HCT116 (cell line): Measurements from ENCODE around the gene SEMA4D. TPM values are rescaled to one million over a fixed set of nuclear protein-coding genes. Genes with fewer than 3 reads are reported as not detected.

Experiments
- ATAC-seq: fragments of 200-7000 bp; cut with Tn5 transposase; 2 replicates; pipeline ENCODE4 v1.9.1; 2020; ENCODE audit warnings: mild to moderate bottlenecking, moderate library complexity
- BruUV-seq: library from RNA; stranded (reverse); fragments of 400-500 nt; replicated peaks from 2 replicates; lab custom pipeline; 2021; lab: Mats Ljungman, UMichigan
- CTCF ChIA-PET: fragments of 300-600 bp; sonication (Branson Sonifier 250); formaldehyde crosslinking; loops from one replicate; lab custom pipeline; 2021; ENCODE audit warnings: antibody characterized with exemption; lab: Charles Lee
- POLR2A ChIA-PET: fragments of 300-600, 350-600 bp; sonication (Branson Sonifier 250); formaldehyde crosslinking; loops from one replicate; lab custom pipeline; 2021; ENCODE audit warnings: antibody characterized with exemption; lab: Charles Lee
- RAD21 ChIA-PET, 2 experiments: fragments of 300-600 bp; sonication (Branson Sonifier 250); formaldehyde crosslinking; loops; one replicate each; lab custom pipeline; 2023; ENCODE audit warnings: low total read pairs in 2 of 2; ENCODE audit not compliant: uncharacterized antibody in 2 of 2, unreplicated experiment in 2 of 2, low non-redundant PET in 1 of 2; lab: Charles Lee
- DNase-seq: peaks from one replicate; pipeline ENCODE4 v3.0.0-alpha.2; 2010; ENCODE audit warnings: low read depth, low spot score
- H2AFZ ChIP-seq: fragments of 200-600 bp; shearing (Covaris generic), sonication (generic); 2 replicates; pipeline ENCODE4 v1.6.1; 2017; ENCODE audit warnings: low read depth, mixed run types, mixed read lengths, antibody characterized with exemption, low read length; ENCODE audit not compliant: poor library complexity, severe bottlenecking
- H3K27ac ChIP-seq: 2 replicates; pipeline ENCODE4 v1.5.1; 2012; ENCODE audit warnings: low read depth, low read length
- H3K27me3 ChIP-seq: fragments of 200-600 bp; sonication (generic); 2 replicates; pipeline ENCODE4 v1.6.1; 2016; ENCODE audit warnings: mixed run types, low read length, mixed read lengths; ENCODE audit not compliant: insufficient read depth
- H3K36me3 ChIP-seq, 2 experiments: fragments of 200-500 bp in 1 of 2; fragments of 200-600 bp in 1 of 2; sonication (Bioruptor generic) in 1 of 2; sonication (generic) in 1 of 2; 2 replicates each; pipeline versions ENCODE4 v1.5.1 to v1.6.1; 2014 to 2016; ENCODE audit warnings: low read length in 2 of 2, inconsistent platforms in 1 of 2, mixed read lengths in 1 of 2, mixed run types in 1 of 2; ENCODE audit not compliant: insufficient read depth in 2 of 2, control insufficient read depth in 1 of 2
- H3K4me1 ChIP-seq, 2 experiments: fragments of 200-600 bp in 1 of 2; sonication (generic) in 1 of 2; 2 replicates each; pipeline versions ENCODE4 v1.5.1 to v1.6.1; 2012 to 2017; ENCODE audit warnings: low read length in 2 of 2, inconsistent platforms in 1 of 2, mild to moderate bottlenecking in 1 of 2, mixed read lengths in 1 of 2, mixed run types in 1 of 2, moderate library complexity in 1 of 2; ENCODE audit not compliant: insufficient read depth in 2 of 2, control insufficient read depth in 1 of 2
- H3K4me2 ChIP-seq: fragments of 200-600 bp; sonication (generic); 2 replicates; pipeline ENCODE4 v1.6.1; 2017; ENCODE audit warnings: mixed run types, low read length, mixed read lengths
- H3K4me3 ChIP-seq, 2 experiments: fragments of 200-600 bp in 1 of 2; sonication (generic) in 1 of 2; replicated peaks in 1 of 2; 2 replicates each; pipeline ENCODE4 v1.5.1; 2011 to 2016; ENCODE audit warnings: low read length in 2 of 2, control low read depth in 1 of 2, low read depth in 1 of 2, mild to moderate bottlenecking in 1 of 2, mixed read lengths in 1 of 2, mixed run types in 1 of 2
- H3K79me2 ChIP-seq: fragments of 200-600 bp; sonication (generic); 2 replicates; pipeline ENCODE4 v1.6.1; 2017; ENCODE audit warnings: mild to moderate bottlenecking, mixed run types, low read length, moderate library complexity, mixed read lengths; ENCODE audit not compliant: insufficient read depth
- H3K9ac ChIP-seq: fragments of 200-600 bp; sonication (generic); 2 replicates; pipeline ENCODE4 v1.6.1; 2016; ENCODE audit warnings: low read length, mixed read lengths
- H3K9me2 ChIP-seq: fragments of 200-600 bp; sonication (generic), shearing (Covaris generic); 2 replicates; pipeline ENCODE4 v1.6.1; 2017; ENCODE audit warnings: mixed run types, mild to moderate bottlenecking, moderate library complexity; ENCODE audit not compliant: insufficient read depth
- H3K9me3 ChIP-seq, 2 experiments: fragments of 200-500 bp in 1 of 2; fragments of 200-600 bp in 1 of 2; sonication (Bioruptor generic) in 1 of 2; sonication (generic) in 1 of 2; 2 replicates each; pipeline ENCODE4 v1.6.1; 2014 to 2017; ENCODE audit warnings: low read length in 2 of 2, mixed read lengths in 2 of 2, inconsistent platforms in 1 of 2, low read depth in 1 of 2, mild to moderate bottlenecking in 1 of 2, mixed run types in 1 of 2, moderate library complexity in 1 of 2; ENCODE audit not compliant: control insufficient read depth in 1 of 2, insufficient read depth in 1 of 2
- H4K20me1 ChIP-seq: fragments of 200-600 bp; sonication (generic), shearing (Covaris generic); 2 replicates; pipeline ENCODE4 v1.6.1; 2017; ENCODE audit warnings: mixed run types, mild to moderate bottlenecking, moderate library complexity; ENCODE audit not compliant: insufficient read depth
- CBX3 ChIP-seq: IDR thresholded peaks from 2 replicates; pipeline ENCODE4 v1.6.1; 2012; ENCODE audit warnings: low read depth
- CEBPB ChIP-seq: IDR thresholded peaks from 2 replicates; pipeline ENCODE4 v1.6.1; 2012; ENCODE audit warnings: low read depth
- CTCF ChIP-seq, 3 experiments: fragments of 200-600 bp in 1 of 3; sonication (generic) in 1 of 3; IDR thresholded peaks in 2 of 3; conservative IDR thresholded peaks in 1 of 3; 2 replicates each; pipeline ENCODE4 v1.5.1; 2012 to 2017; ENCODE audit warnings: low read depth in 2 of 3, low read length in 2 of 3, antibody characterized with exemption in 1 of 3, borderline replicate concordance in 1 of 3, control low read depth in 1 of 3, mild to moderate bottlenecking in 1 of 3, mixed read lengths in 1 of 3, mixed run types in 1 of 3, moderate library complexity in 1 of 3; ENCODE audit not compliant: insufficient read depth in 1 of 3
- ELF1 ChIP-seq: IDR thresholded peaks from 2 replicates; pipeline ENCODE4 v1.6.1; 2012; ENCODE audit warnings: low read depth, borderline replicate concordance
- FOSL1 ChIP-seq: IDR thresholded peaks from 2 replicates; pipeline ENCODE4 v1.6.1; 2012; ENCODE audit warnings: low read depth
- POLR2A ChIP-seq: IDR thresholded peaks from 2 replicates; pipeline ENCODE4 v1.7.0; 2011; ENCODE audit warnings: borderline replicate concordance; ENCODE audit not compliant: insufficient read depth, insufficient read length; ENCODE audit errors: extremely low read depth
- RAD21 ChIP-seq: IDR thresholded peaks from 2 replicates; pipeline ENCODE4 v1.6.1; 2012; ENCODE audit warnings: low read depth, mild to moderate bottlenecking
- REST ChIP-seq: IDR thresholded peaks from 2 replicates; pipeline ENCODE4 v1.6.1; 2012; ENCODE audit warnings: low read depth
- SP1 ChIP-seq: IDR thresholded peaks from 2 replicates; pipeline ENCODE4 v1.6.1; 2012; ENCODE audit warnings: low read depth
- TCF7L2 ChIP-seq: IDR thresholded peaks from 2 replicates; pipeline ENCODE4 v1.7.0; 2011; ENCODE audit warnings: borderline replicate concordance, inconsistent platforms; ENCODE audit not compliant: insufficient read depth, insufficient read length; ENCODE audit errors: extremely low read depth
- YY1 ChIP-seq: IDR thresholded peaks from 2 replicates; pipeline ENCODE4 v1.6.1; 2011; ENCODE audit warnings: low read length, low read depth, moderate library complexity, mild to moderate bottlenecking; ENCODE audit not compliant: insufficient replicate concordance; ENCODE audit errors: extremely low read depth
- ZBTB33 ChIP-seq: IDR thresholded peaks from 2 replicates; pipeline ENCODE4 v1.6.1; 2011; ENCODE audit warnings: mild to moderate bottlenecking, low read length, moderate library complexity; ENCODE audit not compliant: insufficient replicate concordance; ENCODE audit errors: extremely low read depth
- intact Hi-C: fragments of 100-400 bp; cut with micrococcal nuclease; formaldehyde crosslinking; loops from 2 replicates; pipeline ENCODE4 v1.10.0; 2022
- total RNA-seq: library from RNA; stranded (reverse); gene quantifications from one replicate; pipeline ENCODE4 v1.2.1, GENCODE V29; 2021; ENCODE audit not compliant: unreplicated experiment
- TF ChIP-seq, protein P1 (sequence below): IDR thresholded peaks from 2 replicates; pipeline ENCODE4 v1.6.1; 2012
- TF ChIP-seq, protein P2 (sequence below): IDR thresholded peaks from 2 replicates; pipeline ENCODE4 v1.6.1; 2012

Gene SEMA4D
- total RNA-seq, 1 experiment from 2014 or later, result 32.0 TPM

DNA sequence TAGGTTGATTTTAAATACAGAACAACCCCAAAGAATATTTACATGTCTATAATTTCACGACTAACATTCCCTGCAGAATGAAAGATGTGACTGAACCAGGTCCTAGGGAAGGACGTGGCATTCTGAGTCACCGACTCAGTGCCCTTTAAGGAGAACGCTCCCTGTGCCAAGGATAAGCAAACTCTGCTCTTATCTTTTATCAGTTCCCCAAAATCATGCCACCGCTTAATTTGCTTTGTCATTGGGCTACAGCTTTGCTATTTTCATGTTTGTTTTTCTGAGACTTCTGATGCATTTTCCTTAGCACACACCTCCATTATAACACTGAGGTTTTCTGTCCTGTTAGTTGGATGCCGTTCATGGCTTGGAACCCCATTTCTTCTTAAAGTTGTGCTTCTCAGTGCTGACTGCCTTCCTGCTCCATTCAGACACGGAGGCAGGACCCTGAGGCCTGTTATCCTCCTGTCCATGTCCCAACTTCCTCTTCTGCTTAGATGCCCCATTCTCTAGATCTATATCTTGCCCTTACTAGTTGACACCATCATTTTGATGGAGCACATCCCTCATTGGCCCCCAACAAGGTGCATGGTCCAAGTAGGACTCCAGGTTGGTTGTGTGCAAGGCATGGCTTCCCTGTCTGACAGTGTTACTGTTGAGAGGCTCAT lies 11.2 kb upstream of the SEMA4D start:
- Histone ChIP-seq H3K9ac (no peak overlapping the region), H3K9me2 (no peaks in the 10 kb centered on the region), H3K36me3 (no peaks in the 10 kb centered on the region), H2AFZ (no peak overlapping the region), H3K4me2 (no peak overlapping the region), H3K27me3 (peaks cover 28% of the 10 kb centered on the region; the same call in 1 of the 2 replicates), H3K9me3 (no peaks in the 10 kb centered on the region), H3K4me1 (no peaks in the 10 kb centered on the region), H3K27ac (no peak overlapping the region), H3K4me3 (no peak overlapping the region), H3K79me2 (no peaks in the 10 kb centered on the region), H4K20me1 (no peaks in the 10 kb centered on the region)
- no peak for ATAC-seq
- intact Hi-C loops, result no loop called here
- no peak for DNase-seq
- CTCF ChIA-PET, result no interaction called here
- BruUV-seq, result no TSS peak
- POLR2A ChIA-PET, result no interaction called here
- TF ChIP-seq SP1 (no peak), CTCF (IDR thresholded peaks at IDR 0.05 in 2 of 3, conservative IDR thresholded peaks at IDR 0.05 in 1 of 3; ENCODE audit: borderline replicate concordance in 1 of 3, insufficient read depth in 1 of 3, low read depth in 2 of 3, low read length in 2 of 3) (no peak), FOSL1 (no peak), CBX3 (no peak), ELF1 (no peak), CEBPB (no peak), REST (no peak), POLR2A (no peak), YY1 (no peak), ZBTB33 (no peak), TCF7L2 (no peak), RAD21 (no peak)
- TF ChIP-seq, protein P1, sequence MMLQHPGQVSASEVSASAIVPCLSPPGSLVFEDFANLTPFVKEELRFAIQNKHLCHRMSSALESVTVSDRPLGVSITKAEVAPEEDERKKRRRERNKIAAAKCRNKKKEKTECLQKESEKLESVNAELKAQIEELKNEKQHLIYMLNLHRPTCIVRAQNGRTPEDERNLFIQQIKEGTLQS, result no peak
- TF ChIP-seq, protein P2, sequence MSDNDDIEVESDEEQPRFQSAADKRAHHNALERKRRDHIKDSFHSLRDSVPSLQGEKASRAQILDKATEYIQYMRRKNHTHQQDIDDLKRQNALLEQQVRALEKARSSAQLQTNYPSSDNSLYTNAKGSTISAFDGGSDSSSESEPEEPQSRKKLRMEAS, result no peak
- RAD21 ChIA-PET, result no interaction called here
